Smooth muscle cell (in vitro differentiated cells): ENCODE results near the gene CD1D. TPM values are rescaled to one million over a fixed set of nuclear protein-coding genes. Genes with fewer than 3 reads are reported as not detected.

ENCODE experiments used
- DNase-seq: peaks from one replicate; lab custom pipeline; 2025; ENCODE audit not compliant: unreplicated experiment; lab: John Stamatoyannopoulos, UW
- H2AFZ ChIP-seq: fragments of 200-600 bp; sonication (generic); 2 replicates; pipeline ENCODE4 v1.6.0; 2016; ENCODE audit warnings: antibody characterized with exemption, low read depth, mild to moderate bottlenecking
- H3F3A ChIP-seq: fragments of 200-600 bp; sonication (generic); 2 replicates; pipeline ENCODE4 v1.6.0; 2017; ENCODE audit warnings: antibody characterized with exemption, low read depth
- H3K27ac ChIP-seq: fragments of 200-600 bp; sonication (generic); 2 replicates; pipeline ENCODE4 v1.5.1; 2016; ENCODE audit warnings: low read depth, mild to moderate bottlenecking
- H3K27me3 ChIP-seq: fragments of 200-600 bp; sonication (generic); 2 replicates; pipeline ENCODE4 v1.6.1; 2016; ENCODE audit warnings: low read depth, mild to moderate bottlenecking
- H3K36me3 ChIP-seq: fragments of 200-600 bp; sonication (generic); 2 replicates; pipeline ENCODE4 v1.5.1; 2016; ENCODE audit warnings: low read depth
- H3K4me1 ChIP-seq: fragments of 200-600 bp; sonication (generic); 2 replicates; pipeline ENCODE4 v1.5.1; 2016; ENCODE audit warnings: low read depth
- H3K4me2 ChIP-seq: fragments of 200-600 bp; sonication (generic); 2 replicates; pipeline ENCODE4 v1.6.0; 2016; ENCODE audit warnings: mild to moderate bottlenecking
- H3K4me3 ChIP-seq: fragments of 200-600 bp; sonication (generic); 2 replicates; pipeline ENCODE4 v1.5.1; 2016; ENCODE audit warnings: mild to moderate bottlenecking
- H3K79me2 ChIP-seq: fragments of 200-600 bp; sonication (generic); 2 replicates; pipeline ENCODE4 v1.6.0; 2016; ENCODE audit warnings: low read depth, mild to moderate bottlenecking
- H3K9ac ChIP-seq: fragments of 200-600 bp; sonication (generic); 2 replicates; pipeline ENCODE4 v1.6.0; 2016; ENCODE audit warnings: low read depth
- H3K9me3 ChIP-seq: fragments of 200-600 bp; sonication (generic); replicated peaks from 2 replicates; pipeline ENCODE4 v1.5.1; 2016; ENCODE audit warnings: low read depth
- H4K20me1 ChIP-seq: fragments of 200-600 bp; sonication (generic); 2 replicates; pipeline ENCODE4 v1.6.0; 2016; ENCODE audit warnings: low read depth
- CTCF ChIP-seq: fragments of 200-600 bp; sonication (generic); IDR thresholded peaks from 2 replicates; pipeline ENCODE4 v1.5.1; 2017; ENCODE audit warnings: borderline replicate concordance, mild to moderate bottlenecking, antibody characterized with exemption; ENCODE audit not compliant: insufficient read depth, poor library complexity, severe bottlenecking
- WGBS: methylation state at CpG from one replicate; pipeline ENCODE4 v1.1.7; 2016; ENCODE audit warnings: low lambda C conversion rate; 5-methylcytosine and 5-hydroxymethylcytosine counted together
- polyA plus RNA-seq: library from polyadenylated mRNA; unstranded; fragments of >200 nt; fragmentation: Nextera tagmentation; extraction: Ambion mirVana; gene quantifications from 2 replicates; pipeline ENCODE4 v1.2.1, GENCODE V29; 2016
- total RNA-seq: library from RNA; depleted of rRNA; stranded (reverse); fragments of >200 nt; gene quantifications from 2 replicates; pipeline ENCODE4 v1.2.3, GENCODE V29; 2014

Gene CD1D
- total and polyA plus RNA-seq, 2 experiments from 2014 or later: 2.7 to 3.3 TPM

GRCh38 chr1:158177700-158178450, 2.8 kb upstream of the CD1D start:
- Histone ChIP-seq H3K4me2 (peak overlapping the region; percentile 65), H4K20me1 (no peaks in the 10 kb centered on the region), H3K9ac (no peak overlapping the region), H3K79me2 (no peaks in the 10 kb centered on the region), H3K36me3 (no peaks in the 10 kb centered on the region), H3K9me3 (no peaks in the 10 kb centered on the region), H3K4me1 (peaks cover 4% of the 10 kb centered on the region), H2AFZ (peak overlapping the region; percentile 62), H3K4me3 (peak overlapping the region; percentile 39), H3K27me3 (peaks cover 47% of the 10 kb centered on the region), H3K27ac (no peak overlapping the region), H3F3A (no peaks in the 10 kb centered on the region)
- DNase-seq: peak; percentile 53
- no peak for TF ChIP-seq CTCF
- WGBS: 16% methylated on average over 17 of the region's 34 CpGs

GRCh38 chr1:158179301-158180041, 1.2 kb upstream of the CD1D start:
- Histone ChIP-seq H3K79me2 (no peaks in the 10 kb centered on the region), H3K4me2 (no peak overlapping the region), H3K4me1 (peaks cover 4% of the 10 kb centered on the region), H3K27ac (no peak overlapping the region), H3K27me3 (peaks cover 57% of the 10 kb centered on the region), H3K9me3 (no peaks in the 10 kb centered on the region), H3K4me3 (no peak overlapping the region), H3K9ac (no peak overlapping the region), H2AFZ (no peak overlapping the region), H4K20me1 (no peaks in the 10 kb centered on the region), H3K36me3 (no peaks in the 10 kb centered on the region), H3F3A (no peaks in the 10 kb centered on the region)
- no peak for DNase-seq
- WGBS: 74% methylated on average over 4 of the region's 4 CpGs
- no peak for TF ChIP-seq CTCF

DNA sequence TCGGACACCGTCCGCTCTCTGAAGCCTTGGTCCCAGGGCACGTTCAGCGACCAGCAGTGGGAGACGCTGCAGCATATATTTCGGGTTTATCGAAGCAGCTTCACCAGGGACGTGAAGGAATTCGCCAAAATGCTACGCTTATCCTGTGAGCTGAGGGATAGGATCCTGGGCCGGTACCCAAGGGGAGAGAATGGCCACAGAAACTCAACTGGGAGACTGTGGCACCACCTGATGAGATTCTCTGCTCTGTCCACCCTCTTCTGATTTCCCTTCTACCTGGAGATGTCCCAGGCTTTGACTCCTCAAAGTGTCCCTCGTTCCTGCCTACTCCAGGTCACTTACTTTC, 855 bp downstream of the CD1D start:
- peaks cover 5% of the 10 kb centered on the region for H3K4me1 ChIP-seq
- no peaks in the 10 kb centered on the region for H3K9me3 ChIP-seq
- H3K9ac ChIP-seq: no peak overlapping the region
- H3K27ac ChIP-seq: no peak overlapping the region
- peak overlapping the region; percentile 61 for H3K4me3 ChIP-seq
- no peaks in the 10 kb centered on the region for H4K20me1 ChIP-seq
- peak overlapping the region; percentile 90 for H3K4me2 ChIP-seq
- 16% methylated on average over 13 of the region's 13 CpGs for WGBS
- TF ChIP-seq CTCF: no peak
- no peaks in the 10 kb centered on the region for H3K36me3 ChIP-seq
- DNase-seq: no peak
- H3K79me2 ChIP-seq: no peaks in the 10 kb centered on the region
- no peaks in the 10 kb centered on the region for H3F3A ChIP-seq
- H2AFZ ChIP-seq: peak overlapping the region; percentile 31
- peaks cover 57% of the 10 kb centered on the region for H3K27me3 ChIP-seq

GRCh38 chr1:158185770-158186169, 5.1 kb downstream of the CD1D start:
- WGBS: 55% methylated on average over 3 of the region's 3 CpGs
- no peaks in the 10 kb centered on the region for H3K79me2 ChIP-seq
- peaks cover 7% of the 10 kb centered on the region for H3K4me1 ChIP-seq
- no peaks in the 10 kb centered on the region for H4K20me1 ChIP-seq
- no peak overlapping the region for H3K27ac ChIP-seq
- TF ChIP-seq CTCF: no peak
- no peak overlapping the region for H3K4me3 ChIP-seq
- no peaks in the 10 kb centered on the region for H3F3A ChIP-seq
- H3K9ac ChIP-seq: no peak overlapping the region
- no peak for DNase-seq
- H2AFZ ChIP-seq: no peak overlapping the region
- no peaks in the 10 kb centered on the region for H3K36me3 ChIP-seq
- H3K9me3 ChIP-seq: no peaks in the 10 kb centered on the region
- peak overlapping the region; percentile 32 for H3K4me2 ChIP-seq
- peaks cover 29% of the 10 kb centered on the region for H3K27me3 ChIP-seq
